ENCODE measurements around the gene TBC1D17.

Gene TBC1D17

GRCh38 chr19:49896863-49897621, 19.5 kb downstream of the TBC1D17 start, which contains the start of gene IL4I1:
Gene IL4I1 (minus strand): TSS chr19:49896887. CDS start chr19:49896160, 727 bp downstream.
- no peak for DNase-seq

DNA sequence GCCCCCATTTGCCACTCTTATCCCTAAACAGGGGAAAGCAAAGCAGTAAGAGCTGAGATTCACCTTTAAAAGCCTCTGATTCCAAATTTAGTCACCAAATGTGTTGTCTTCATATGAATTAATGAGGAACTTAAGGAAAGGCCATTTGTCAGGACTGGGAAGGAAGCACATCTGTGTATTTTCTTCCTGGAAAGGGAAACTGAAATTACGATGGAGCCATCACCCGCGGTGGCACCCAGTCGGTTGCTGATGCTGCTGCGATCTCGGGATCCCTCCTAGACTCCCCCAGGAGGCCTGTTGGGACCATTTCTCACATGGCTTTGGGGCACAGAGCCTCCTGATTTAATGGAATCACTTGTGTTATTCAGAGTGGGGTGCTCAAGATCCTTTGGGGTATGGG, 26.6 kb downstream of the TBC1D17 start:
- DNase-seq = no peak

GRCh38 chr19:49906879-49907564, 29.5 kb downstream of the TBC1D17 start:
- DNase-seq = no peak

GRCh38 chr19:49907745-49908446, 30.4 kb downstream of the TBC1D17 start:
- no peak for DNase-seq

GRCh38 chr19:49908480-49909420, 31.2 kb downstream of the TBC1D17 start:
- no peak for DNase-seq

GRCh38 chr19:49910179-49910578, 32.7 kb downstream of the TBC1D17 start:
- DNase-seq = no peak

GRCh38 chr19:49911381-49912145, 34.1 kb downstream of the TBC1D17 start:
- no peak for DNase-seq

DNA sequence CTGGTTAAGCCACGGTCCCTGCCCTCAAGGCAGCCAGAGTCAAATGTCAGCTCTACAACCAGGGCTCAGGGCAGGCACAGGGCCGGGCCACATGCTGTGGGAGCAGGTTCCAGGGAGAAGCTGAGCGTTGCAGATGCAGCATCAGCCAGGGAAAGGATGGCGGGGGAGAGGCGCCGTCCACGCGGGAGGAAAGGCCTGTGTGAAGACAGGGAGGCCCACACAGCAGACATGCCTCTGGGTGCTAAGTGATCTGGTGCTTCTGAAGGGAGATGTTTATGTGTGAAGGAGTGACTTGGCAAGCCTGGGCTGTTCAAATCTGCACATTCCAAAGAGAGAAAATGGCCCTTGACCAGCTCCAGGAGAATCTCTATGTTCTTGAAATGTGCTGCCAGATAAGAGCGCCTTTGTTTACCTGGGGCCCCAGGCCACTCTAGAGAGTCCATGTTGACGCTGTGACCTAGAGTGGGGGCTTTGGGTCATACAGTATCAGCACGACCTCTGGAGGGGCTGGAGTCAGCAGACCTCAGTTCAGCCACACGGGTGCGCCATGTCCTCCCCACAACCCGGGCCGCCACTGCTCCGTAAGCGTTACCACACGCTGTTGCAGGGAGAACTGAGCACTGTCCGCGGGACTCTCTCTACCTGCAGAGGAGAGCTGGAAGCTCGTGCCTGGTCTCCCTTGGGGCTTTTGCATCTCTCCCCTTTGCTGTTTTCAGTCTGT, 35.6 kb downstream of the TBC1D17 start:
- no peak for DNase-seq

DNA sequence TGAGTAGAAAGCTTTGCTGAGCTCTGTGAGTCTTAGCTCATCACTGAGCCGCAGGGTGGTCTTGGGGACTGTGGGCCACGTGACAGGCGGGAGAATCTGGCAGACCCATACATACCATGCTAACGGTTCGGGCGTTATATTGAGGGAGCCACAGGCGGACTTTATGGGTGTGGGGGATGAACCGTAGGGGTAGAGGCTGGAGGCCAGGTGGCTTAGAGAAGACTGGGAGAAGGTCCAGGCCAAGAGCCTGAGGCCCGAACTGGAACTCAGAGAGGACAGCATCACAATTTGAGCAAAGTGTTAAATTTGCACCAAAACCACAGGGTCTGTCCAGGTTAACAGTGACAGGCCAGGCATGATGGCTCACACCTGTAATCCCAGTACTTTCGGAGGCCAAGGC, 36.2 kb downstream of the TBC1D17 start:
- DNase-seq = no peak

- DNase-seq = no peak
Observed at GRCh38 chr19:49915271-49915670, 37.8 kb downstream of the TBC1D17 start.

GRCh38 chr19:49916839-49917733, 39.6 kb downstream of the TBC1D17 start:
- no peak for DNase-seq

- no peak for DNase-seq
Observed at GRCh38 chr19:49918089-49918488, 40.6 kb downstream of the TBC1D17 start.

GRCh38 chr19:49920624-49921363, 43.3 kb downstream of the TBC1D17 start:
- no peak for DNase-seq

DNA sequence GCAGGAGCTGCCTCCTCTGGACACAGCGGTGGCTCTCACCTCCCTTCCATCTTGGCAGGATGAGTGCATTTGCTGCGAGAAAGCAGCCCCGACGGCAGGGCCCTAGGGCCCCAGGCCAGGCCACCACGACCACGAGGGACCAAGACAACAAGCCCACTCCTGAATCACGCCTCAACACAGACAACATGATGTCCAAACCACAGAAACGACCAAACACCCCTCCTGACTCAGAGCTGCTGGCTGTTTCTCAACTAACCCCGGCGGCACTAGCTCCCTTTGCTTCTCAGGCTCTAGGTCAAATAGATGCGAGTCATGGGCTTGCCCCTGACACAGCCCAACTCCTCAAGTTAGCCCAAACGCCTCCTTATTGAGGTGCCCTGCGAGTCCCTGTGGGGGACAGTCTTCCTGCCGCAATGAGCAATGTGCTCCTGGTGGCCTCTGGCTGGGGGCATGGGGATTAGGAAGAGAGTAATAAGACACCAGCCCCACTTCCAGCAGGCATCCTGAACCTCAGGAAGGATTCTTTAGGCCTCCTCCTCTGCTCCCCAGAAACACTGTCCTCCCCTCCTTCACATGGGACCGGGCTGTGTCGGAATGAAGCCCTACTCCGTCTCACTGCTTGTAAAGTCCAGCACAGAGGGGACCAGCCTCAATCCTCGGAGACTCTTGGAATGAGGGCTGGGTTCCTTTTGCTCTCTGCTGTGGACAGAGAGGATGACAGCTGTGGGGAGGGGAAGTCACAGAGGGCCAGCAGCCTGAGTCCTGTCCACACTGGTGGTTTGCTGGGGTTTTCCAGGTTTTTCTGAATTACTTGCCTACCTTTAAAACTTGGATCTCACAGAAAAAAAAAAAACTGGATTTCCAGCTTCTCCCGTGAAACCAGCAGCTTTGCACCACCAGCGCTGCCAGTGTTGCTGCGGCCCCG, 44.6 kb downstream of the TBC1D17 start:
- DNase-seq = no peak

GRCh38 chr19:49923055-49924003, 45.8 kb downstream of the TBC1D17 start:
- no peak for DNase-seq

DNA sequence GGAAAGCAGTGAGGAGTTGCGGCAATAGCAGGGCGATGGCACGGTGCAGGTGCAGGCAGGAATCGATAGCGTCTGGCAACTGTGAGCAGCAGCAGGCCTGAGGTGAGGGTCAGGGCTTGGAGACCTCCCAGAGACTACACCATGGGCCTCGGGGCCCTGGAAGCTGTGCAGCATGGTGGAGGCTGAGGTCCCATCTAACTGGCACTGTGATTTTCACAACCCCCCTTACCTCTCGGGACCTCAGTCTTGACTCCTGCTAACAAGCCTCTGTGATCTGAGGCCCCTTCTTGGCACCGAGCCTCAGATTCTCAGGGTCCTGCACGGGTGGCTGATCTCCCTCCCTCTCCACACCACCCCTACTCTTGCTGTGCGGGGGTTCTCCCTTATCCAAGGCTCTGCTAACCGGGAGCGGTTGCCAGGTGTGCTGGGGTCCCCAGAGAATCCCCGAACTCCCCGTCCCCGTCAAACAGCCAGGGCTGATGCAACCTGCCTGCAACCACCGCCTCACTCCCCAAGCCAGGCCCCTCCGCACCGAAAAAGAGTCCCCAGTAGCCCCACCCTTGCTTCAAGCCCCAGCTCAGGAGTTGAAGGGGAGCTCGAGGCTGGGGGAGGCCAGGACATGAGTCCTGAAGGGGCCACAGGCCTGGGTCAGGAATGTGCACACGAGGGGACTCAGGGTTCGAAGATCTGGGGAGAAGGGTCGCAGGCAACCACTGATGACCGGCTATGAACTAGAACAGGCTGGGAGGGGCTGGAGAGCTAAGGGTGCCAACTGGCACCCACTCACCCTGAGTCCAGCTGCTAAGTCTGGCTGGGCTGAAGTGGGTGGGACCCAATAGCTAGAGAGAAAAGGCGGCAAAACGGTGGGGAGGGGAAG, 46.7 kb downstream of the TBC1D17 start:
- DNase-seq = no peak
